CD4-positive, alpha-beta T cell (primary cell): ENCODE results near the gene TFAM. TPM values are rescaled to one million over a fixed set of nuclear protein-coding genes. Genes with fewer than 3 reads are reported as not detected.

Source experiments
- ATAC-seq: fragments of 200-7000 bp; cut with Tn5 transposase; one replicate; pipeline ENCODE4 v1.10.0; 2022; ENCODE audit warnings: mild to moderate bottlenecking; ENCODE audit not compliant: poor library complexity
- CTCF ChIA-PET: fragments of 350-600 bp; sonication (Branson Sonifier 250); formaldehyde crosslinking; loops from one replicate; lab custom pipeline; 2021; ENCODE audit warnings: antibody characterized with exemption, inconsistent platforms; lab: Charles Lee
- POLR2A ChIA-PET: fragments of 350-600 bp; sonication (Branson Sonifier 250); formaldehyde crosslinking; loops from one replicate; lab custom pipeline; 2021; ENCODE audit warnings: antibody characterized with exemption, inconsistent platforms; lab: Charles Lee
- DNase-seq, 14 experiments: peaks; one replicate each; pipeline ENCODE4 v3.0.0-alpha.2; 2013 to 2020; ENCODE audit warnings: mixed read lengths in 2 of 14
- H3K27ac ChIP-seq, 2 donors: one replicate each; pipeline versions ENCODE4 v1.5.1 to v1.7.0; 2013; ENCODE audit warnings: low read length in 2 of 2, low read depth in 1 of 2, mild to moderate bottlenecking in 1 of 2
- H3K27me3 ChIP-seq, 2 experiments: 1 replicate in 1 of 2; 2 replicates in 1 of 2; pipeline versions ENCODE4 v1.6.1 to v1.7.0; 2013; ENCODE audit warnings: low read length in 2 of 2, control low read depth in 1 of 2, mild to moderate bottlenecking in 1 of 2, moderate library complexity in 1 of 2; ENCODE audit not compliant: insufficient read depth in 2 of 2, control insufficient read depth in 1 of 2
- H3K36me3 ChIP-seq: one replicate; pipeline ENCODE4 v1.6.1; 2013; ENCODE audit warnings: low read length, control low read depth; ENCODE audit not compliant: insufficient read depth
- H3K4me1 ChIP-seq: one replicate; pipeline ENCODE4 v1.6.1; 2013; ENCODE audit warnings: low read length, control low read depth; ENCODE audit not compliant: insufficient read depth
- H3K4me3 ChIP-seq: one replicate; pipeline ENCODE4 v1.5.1; 2013; ENCODE audit warnings: mild to moderate bottlenecking, low read length, moderate library complexity
- H3K9me3 ChIP-seq, 2 experiments: 1 replicate in 1 of 2; 2 replicates in 1 of 2; pipeline versions ENCODE4 v1.6.1 to v1.7.0; 2013; ENCODE audit warnings: low read length in 2 of 2, mild to moderate bottlenecking in 2 of 2, control low read depth in 1 of 2, moderate library complexity in 1 of 2; ENCODE audit not compliant: control insufficient read depth in 1 of 2, insufficient read depth in 1 of 2
- H3K27ac Mint-ChIP-seq: one replicate; pipeline ENCODE4 v1.8.0; 2020; ENCODE audit warnings: mixed read lengths
- H3K27me3 Mint-ChIP-seq: one replicate; pipeline ENCODE4 v1.8.0; 2021; ENCODE audit warnings: mixed read lengths
- H3K36me3 Mint-ChIP-seq: one replicate; pipeline ENCODE4 v1.8.0; 2021; ENCODE audit warnings: low read depth, mixed read lengths
- H3K4me1 Mint-ChIP-seq: one replicate; pipeline ENCODE4 v1.8.0; 2021; ENCODE audit warnings: low read depth, mixed read lengths
- H3K4me3 Mint-ChIP-seq: one replicate; pipeline ENCODE4 v1.8.0; 2020; ENCODE audit warnings: mild to moderate bottlenecking, mixed read lengths
- H3K9me3 Mint-ChIP-seq: one replicate; pipeline ENCODE4 v1.8.0; 2020; ENCODE audit warnings: mixed read lengths
- intact Hi-C, 2 experiments: fragments of 100-400 bp; cut with DNase I in 1 of 2; cut with micrococcal nuclease in 1 of 2; formaldehyde crosslinking; loops; one replicate each; pipeline versions ENCODE4 v1.15.1 to v1.9.0; 2023 to 2025; cut with DNase I, micrococcal nuclease
- total RNA-seq, 174 experiments: library from RNA in 2 of 174; stranded (reverse) in 2 of 174; gene quantifications; one replicate each; pipeline ENCODE4 v1.2.3 and lab custom pipeline; 2021 to 2026
- TF ChIP-seq, protein P1 (sequence below): fragments of 200-600 bp; IDR thresholded peaks from one replicate; pipeline ENCODE4 v1.8.0; 2022; ENCODE audit warnings: antibody characterized with exemption, mild to moderate bottlenecking

Gene TFAM
- total RNA-seq, 2 experiments from 2014 or later, result 43.7 to 50.5 TPM

DNA sequence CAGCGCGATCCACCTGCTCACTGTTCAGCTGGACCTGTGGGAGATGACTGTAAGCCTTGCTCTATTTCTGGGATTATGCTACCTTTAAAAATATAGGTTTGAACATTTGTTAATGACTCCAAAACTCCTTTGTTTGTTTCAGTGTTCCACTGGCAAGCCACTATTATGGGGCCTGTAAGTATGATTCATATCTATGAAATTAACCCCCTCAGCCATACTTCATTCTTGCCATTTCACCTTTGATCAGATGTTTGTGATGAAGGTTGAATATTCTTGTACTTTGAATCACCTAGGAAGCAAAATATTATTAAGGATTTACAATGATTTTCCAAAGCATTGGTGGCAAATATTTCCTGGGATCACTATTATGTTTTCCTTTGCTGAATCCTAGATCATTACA lies 23.9 kb upstream of the TFAM start:
- ChIA-PET CTCF (no interaction called here), POLR2A (interaction anchor here (2.2 kb wide), 1 partner anchor 24 kb away, joined by 10 read pairs; the partner anchor contains the start of gene TFAM)
- Histone ChIP-seq H3K27me3 (no peaks in the 10 kb centered on the region), H3K4me1 (peaks cover 8% of the 10 kb centered on the region), H3K27ac (no peak overlapping the region), H3K4me3 (no peak overlapping the region), H3K36me3 (peaks cover 9% of the 10 kb centered on the region), H3K9me3 (no peaks in the 10 kb centered on the region)
- intact Hi-C loops, result no loop called here
- no peak overlapping the region for H3K27ac Mint-ChIP-seq
- DNase-seq, result no peak
- H3K4me3 Mint-ChIP-seq, result no peak overlapping the region
- TF ChIP-seq, protein P1, sequence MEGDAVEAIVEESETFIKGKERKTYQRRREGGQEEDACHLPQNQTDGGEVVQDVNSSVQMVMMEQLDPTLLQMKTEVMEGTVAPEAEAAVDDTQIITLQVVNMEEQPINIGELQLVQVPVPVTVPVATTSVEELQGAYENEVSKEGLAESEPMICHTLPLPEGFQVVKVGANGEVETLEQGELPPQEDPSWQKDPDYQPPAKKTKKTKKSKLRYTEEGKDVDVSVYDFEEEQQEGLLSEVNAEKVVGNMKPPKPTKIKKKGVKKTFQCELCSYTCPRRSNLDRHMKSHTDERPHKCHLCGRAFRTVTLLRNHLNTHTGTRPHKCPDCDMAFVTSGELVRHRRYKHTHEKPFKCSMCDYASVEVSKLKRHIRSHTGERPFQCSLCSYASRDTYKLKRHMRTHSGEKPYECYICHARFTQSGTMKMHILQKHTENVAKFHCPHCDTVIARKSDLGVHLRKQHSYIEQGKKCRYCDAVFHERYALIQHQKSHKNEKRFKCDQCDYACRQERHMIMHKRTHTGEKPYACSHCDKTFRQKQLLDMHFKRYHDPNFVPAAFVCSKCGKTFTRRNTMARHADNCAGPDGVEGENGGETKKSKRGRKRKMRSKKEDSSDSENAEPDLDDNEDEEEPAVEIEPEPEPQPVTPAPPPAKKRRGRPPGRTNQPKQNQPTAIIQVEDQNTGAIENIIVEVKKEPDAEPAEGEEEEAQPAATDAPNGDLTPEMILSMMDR, result no peak
- peaks cover 39% of the 10 kb centered on the region for H3K4me1 Mint-ChIP-seq
- ATAC-seq, result no peak
- no peaks in the 10 kb centered on the region for H3K27me3 Mint-ChIP-seq
- peaks cover 32% of the 10 kb centered on the region for H3K36me3 Mint-ChIP-seq
- H3K9me3 Mint-ChIP-seq, result no peaks in the 10 kb centered on the region

DNA sequence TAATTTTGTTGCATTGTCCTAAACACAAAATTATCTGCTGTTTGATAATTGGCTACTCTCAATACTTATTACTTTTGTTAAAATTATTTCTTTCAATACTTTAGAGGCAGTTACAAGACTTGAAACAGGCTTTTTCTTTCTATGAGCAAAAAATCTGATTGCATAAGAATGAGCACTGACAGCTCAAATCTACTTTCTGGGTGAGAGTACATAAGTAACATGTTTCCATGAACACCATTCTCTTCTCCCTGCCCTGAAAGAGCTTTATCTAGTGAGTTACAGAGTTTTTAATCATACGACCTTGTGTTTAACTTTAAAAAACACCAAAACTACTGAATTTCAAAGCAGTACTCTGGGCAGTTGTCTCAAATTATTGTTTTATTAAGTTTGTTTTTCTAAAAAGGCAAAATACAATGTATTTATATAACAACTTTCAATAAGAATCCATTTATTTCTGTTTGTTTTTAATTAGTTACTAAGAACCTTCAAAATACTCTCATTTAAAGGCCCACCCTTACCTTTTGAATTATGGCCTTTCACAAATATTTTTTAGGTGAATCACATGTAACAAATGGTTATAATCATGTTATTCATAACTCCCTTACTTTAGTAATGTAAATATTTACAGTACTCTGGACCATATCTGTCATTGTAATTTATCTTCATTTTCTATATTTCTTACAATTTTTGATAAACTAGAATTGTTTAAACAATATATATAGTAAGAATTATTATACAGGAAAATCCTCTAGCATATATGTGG lies 23.0 kb upstream of the TFAM start:
- Histone ChIP-seq H3K4me3 (no peak overlapping the region), H3K27me3 (no peaks in the 10 kb centered on the region), H3K27ac (no peak overlapping the region), H3K36me3 (peaks cover 9% of the 10 kb centered on the region), H3K9me3 (no peaks in the 10 kb centered on the region), H3K4me1 (peaks cover 8% of the 10 kb centered on the region)
- ATAC-seq (no peak), DNase-seq (no peak)
- TF ChIP-seq, protein P1, result no peak
- ChIA-PET POLR2A (no interaction called here), CTCF (no interaction called here)
- intact Hi-C loops, result no loop called here
- Mint-ChIP-seq H3K4me3 (no peak overlapping the region), H3K27me3 (no peaks in the 10 kb centered on the region), H3K36me3 (peaks cover 39% of the 10 kb centered on the region), H3K27ac (no peak overlapping the region), H3K4me1 (peaks cover 30% of the 10 kb centered on the region), H3K9me3 (no peaks in the 10 kb centered on the region)

DNA sequence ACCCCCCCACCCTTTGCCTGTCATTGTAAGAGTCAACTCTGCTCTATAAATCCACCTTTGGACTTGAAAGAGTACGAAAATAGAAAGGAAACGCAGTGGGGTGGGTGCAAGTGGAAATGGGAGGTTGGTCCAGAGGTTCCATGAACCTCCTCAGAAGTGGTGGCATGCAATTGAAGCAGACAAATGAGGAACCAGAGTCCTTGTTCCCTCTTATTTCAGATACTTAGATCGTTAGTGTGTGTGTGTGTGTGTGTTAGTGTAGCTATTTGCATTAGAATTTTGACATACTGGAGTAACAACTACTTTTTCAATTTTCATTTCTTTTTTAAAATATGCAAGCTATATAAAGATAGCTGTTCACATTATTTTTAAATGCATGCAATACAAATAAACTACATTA lies 18.1 kb upstream of the TFAM start:
- no peaks in the 10 kb centered on the region for H3K27me3 Mint-ChIP-seq
- CTCF ChIA-PET, result no interaction called here
- Histone ChIP-seq H3K36me3 (peaks cover 5% of the 10 kb centered on the region), H3K27ac (no peak overlapping the region), H3K27me3 (no peaks in the 10 kb centered on the region), H3K4me1 (no peaks in the 10 kb centered on the region), H3K4me3 (no peak overlapping the region), H3K9me3 (no peaks in the 10 kb centered on the region)
- H3K36me3 Mint-ChIP-seq, result peaks cover 38% of the 10 kb centered on the region
- ATAC-seq (no peak), DNase-seq (no peak)
- TF ChIP-seq, protein P1, result no peak
- intact Hi-C loops, result no loop called here
- POLR2A ChIA-PET, result interaction anchor here (1.7 kb wide), 1 partner anchor 17 kb away, joined by 5 read pairs; the partner anchor contains the start of gene TFAM
- no peaks in the 10 kb centered on the region for H3K4me1 Mint-ChIP-seq
- H3K27ac Mint-ChIP-seq, result no peak overlapping the region
- no peak overlapping the region for H3K4me3 Mint-ChIP-seq
- H3K9me3 Mint-ChIP-seq, result no peaks in the 10 kb centered on the region
